HEK293 (cell line): ENCODE results near the gene RGS4.

Source experiments
- CTCF ChIP-seq: fragments of 450-650 bp; formaldehyde crosslinking; IDR thresholded peaks from 2 replicates; pipeline ENCODE4 v1.5.1; 2016; ENCODE audit warnings: missing biosample characterization, missing genetic modification characterization
- GLI4 ChIP-seq: fragments of 450-650 bp; formaldehyde crosslinking; IDR thresholded peaks from 2 replicates; pipeline ENCODE4 v1.5.1; 2016; ENCODE audit warnings: missing biosample characterization, missing genetic modification characterization
- ZNF302 ChIP-seq: fragments of 450-650 bp; formaldehyde crosslinking; IDR thresholded peaks from 2 replicates; pipeline ENCODE4 v1.5.1; 2016; ENCODE audit warnings: missing biosample characterization, missing genetic modification characterization, low read depth
- ZNF660 ChIP-seq: fragments of 450-650 bp; IDR thresholded peaks from 2 replicates; pipeline ENCODE4 v1.5.1; 2018; ENCODE audit warnings: missing biosample characterization, mild to moderate bottlenecking, missing genetic modification characterization

- no peak for TF ChIP-seq GLI4
- TF ChIP-seq ZNF302 (tag by site-specific recombination) = no peak
- no peak for TF ChIP-seq ZNF660 (tag by site-specific recombination)
- TF ChIP-seq CTCF = no peak
Observed at GRCh38 chr1:163083690-163084089, 14.5 kb downstream of the RGS4 start.
